Testis (tissue), 2 donors: ENCODE measurements around the gene DNMT3L.
"Not testable (repeated sequence)": the region's sequence is repeated elsewhere in the genome, so short reads cannot be mapped to it uniquely, and the experiment has no call there.

Source experiments
- POLR2A ChIP-seq: fragments of 450-650 bp; IDR thresholded peaks from one replicate; pipeline ENCODE4 v1.6.1; 2017; ENCODE audit warnings: antibody characterized with exemption, mild to moderate bottlenecking, moderate library complexity
- TF ChIP-seq, protein P1 (sequence below), 3 experiments: fragments of 450-650 bp in 2 of 3; fragments of 200-600 bp in 1 of 3; sonication (generic) in 1 of 3; IDR thresholded peaks; one replicate each; pipeline ENCODE4 v1.5.1; 2016 to 2019; ENCODE audit warnings: antibody characterized with exemption in 3 of 3, mild to moderate bottlenecking in 2 of 3, moderate library complexity in 1 of 3

DNA sequence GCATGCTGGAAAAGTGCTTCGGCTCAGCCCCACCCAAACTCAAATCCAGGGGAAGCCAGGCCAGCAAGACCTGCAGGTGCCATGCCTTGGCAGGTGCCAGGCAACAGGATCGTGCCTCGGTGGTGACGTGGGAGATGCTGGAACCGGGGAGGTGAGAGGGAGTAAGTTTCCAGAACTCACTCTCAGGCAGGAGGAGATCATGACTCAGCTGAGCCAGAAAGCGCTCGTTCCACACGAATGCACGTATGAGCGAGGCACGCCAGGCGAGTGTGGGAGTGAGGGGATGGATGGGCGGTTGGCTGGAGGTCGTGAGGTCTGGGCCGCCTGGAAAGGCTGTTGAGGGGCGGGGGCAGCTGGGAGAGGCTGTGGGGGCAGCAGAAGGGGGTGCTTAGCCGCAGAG, 13.8 kb downstream of the DNMT3L start:
- TF ChIP-seq, protein P1, sequence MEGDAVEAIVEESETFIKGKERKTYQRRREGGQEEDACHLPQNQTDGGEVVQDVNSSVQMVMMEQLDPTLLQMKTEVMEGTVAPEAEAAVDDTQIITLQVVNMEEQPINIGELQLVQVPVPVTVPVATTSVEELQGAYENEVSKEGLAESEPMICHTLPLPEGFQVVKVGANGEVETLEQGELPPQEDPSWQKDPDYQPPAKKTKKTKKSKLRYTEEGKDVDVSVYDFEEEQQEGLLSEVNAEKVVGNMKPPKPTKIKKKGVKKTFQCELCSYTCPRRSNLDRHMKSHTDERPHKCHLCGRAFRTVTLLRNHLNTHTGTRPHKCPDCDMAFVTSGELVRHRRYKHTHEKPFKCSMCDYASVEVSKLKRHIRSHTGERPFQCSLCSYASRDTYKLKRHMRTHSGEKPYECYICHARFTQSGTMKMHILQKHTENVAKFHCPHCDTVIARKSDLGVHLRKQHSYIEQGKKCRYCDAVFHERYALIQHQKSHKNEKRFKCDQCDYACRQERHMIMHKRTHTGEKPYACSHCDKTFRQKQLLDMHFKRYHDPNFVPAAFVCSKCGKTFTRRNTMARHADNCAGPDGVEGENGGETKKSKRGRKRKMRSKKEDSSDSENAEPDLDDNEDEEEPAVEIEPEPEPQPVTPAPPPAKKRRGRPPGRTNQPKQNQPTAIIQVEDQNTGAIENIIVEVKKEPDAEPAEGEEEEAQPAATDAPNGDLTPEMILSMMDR (IDR thresholded peaks at IDR 0.05) = not testable (repeated sequence)
- TF ChIP-seq POLR2A = not testable (repeated sequence)
